SK-N-MC (cell line): ENCODE data around the gene SMC1B.

Experiments
- EZH2 ChIP-seq: fragments of 200-600 bp; sonication (generic); IDR thresholded peaks from one replicate; pipeline ENCODE4 v1.6.1; 2017; ENCODE audit warnings: antibody characterized with exemption
- POLR2AphosphoS5 ChIP-seq: IDR thresholded peaks from 2 replicates; pipeline ENCODE4 v1.6.1; 2012; ENCODE audit warnings: mild to moderate bottlenecking, low read depth, low read length, borderline replicate concordance

DNA sequence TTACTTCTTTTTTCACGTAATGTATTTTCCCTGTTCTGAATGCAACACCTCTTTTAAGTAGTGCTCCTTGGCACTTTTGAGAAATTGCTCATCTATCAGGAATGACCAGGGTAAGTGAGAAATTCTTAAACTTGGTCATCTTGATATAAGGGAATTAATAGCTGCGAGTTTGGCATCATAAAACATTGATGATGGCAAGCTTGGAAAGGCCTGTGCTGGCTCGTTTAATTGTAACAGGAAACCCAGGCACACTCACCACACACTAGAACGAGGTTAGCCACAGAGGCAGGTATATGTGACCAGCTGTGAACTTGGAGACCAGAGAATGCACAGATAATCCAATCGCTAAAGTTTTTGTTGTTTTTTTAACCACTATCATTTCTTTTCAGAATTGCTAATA lies 79.3 kb downstream of the SMC1B start:
- TF ChIP-seq EZH2 = no peak
- no peak for TF ChIP-seq POLR2AphosphoS5
